ENCODE data around the gene LINGO3.

Gene LINGO3

GRCh38 chr19:2308114-2308556, at the start of gene LINGO3:
LINGO3 (minus strand) TSS chr19:2308154; CDS start chr19:2291776, 16,378 bp downstream.
- DNase-seq (ENCODE audit: low read depth, low spot score): no peak
- Histone ChIP-seq H3K9me3 (ENCODE audit: low read depth, low read length) (no peaks in the 10 kb centered on the region), H3K4me3 (no peak within 1 kb of the TSS), H3K9ac (ENCODE audit: insufficient read length) (no peak within 1 kb of the TSS), H3K36me3 (ENCODE audit: insufficient read depth, low read length) (no peaks in the 10 kb centered on the region), H3K27ac (no peak within 1 kb of the TSS)
- TF ChIP-seq POLR2AphosphoS5 (IDR thresholded peaks at IDR 0.05; ENCODE audit: borderline replicate concordance, low read depth, low read length) (no peak), FOXP2 (optimal IDR thresholded peaks at IDR 0.05; ENCODE audit: control extremely low read depth, extremely low read length, insufficient read depth) (no peak), EZH2 (IDR thresholded peaks at IDR 0.05) (no peak)

- Histone ChIP-seq H3K9ac (ENCODE audit: insufficient read length) (no peak overlapping the region), H3K36me3 (ENCODE audit: insufficient read depth, low read length) (no peaks in the 10 kb centered on the region; the same call in 1 of the 2 replicates), H3K4me3 (no peak overlapping the region), H3K9me3 (ENCODE audit: low read depth, low read length) (no peaks in the 10 kb centered on the region), H3K27ac (no peak overlapping the region)
- no peak; the same call in 1 of the 2 replicates for TF ChIP-seq POLR2AphosphoS5 (IDR thresholded peaks at IDR 0.05; ENCODE audit: borderline replicate concordance, low read depth, low read length)
- TF ChIP-seq FOXP2 (optimal IDR thresholded peaks at IDR 0.05; ENCODE audit: control extremely low read depth, extremely low read length, insufficient read depth): no peak
- TF ChIP-seq EZH2 (IDR thresholded peaks at IDR 0.05): no peak
- no peak for DNase-seq (ENCODE audit: low read depth, low spot score)
Observed at GRCh38 chr19:2356036-2356646, 48.2 kb upstream of the LINGO3 start.

- no peak for DNase-seq (ENCODE audit: low read depth, low spot score)
- Histone ChIP-seq H3K27ac (no peak overlapping the region), H3K4me3 (no peak overlapping the region), H3K9ac (ENCODE audit: insufficient read length) (no peak overlapping the region), H3K9me3 (ENCODE audit: low read depth, low read length) (no peaks in the 10 kb centered on the region), H3K36me3 (ENCODE audit: insufficient read depth, low read length) (no peaks in the 10 kb centered on the region; the same call in 1 of the 2 replicates)
- no peak for TF ChIP-seq FOXP2 (optimal IDR thresholded peaks at IDR 0.05; ENCODE audit: control extremely low read depth, extremely low read length, insufficient read depth)
- no peak for TF ChIP-seq EZH2 (IDR thresholded peaks at IDR 0.05)
- TF ChIP-seq POLR2AphosphoS5 (IDR thresholded peaks at IDR 0.05; ENCODE audit: borderline replicate concordance, low read depth, low read length): no peak
Observed at GRCh38 chr19:2355168-2356035, 47.4 kb upstream of the LINGO3 start.

- TF ChIP-seq EZH2 (IDR thresholded peaks at IDR 0.05): no peak
- TF ChIP-seq POLR2AphosphoS5 (IDR thresholded peaks at IDR 0.05; ENCODE audit: borderline replicate concordance, low read depth, low read length): no peak
- TF ChIP-seq FOXP2 (optimal IDR thresholded peaks at IDR 0.05; ENCODE audit: control extremely low read depth, extremely low read length, insufficient read depth): no peak
- Histone ChIP-seq H3K9ac (ENCODE audit: insufficient read length) (no peak overlapping the region), H3K4me3 (no peak overlapping the region), H3K9me3 (ENCODE audit: low read depth, low read length) (no peaks in the 10 kb centered on the region), H3K36me3 (ENCODE audit: insufficient read depth, low read length) (no peaks in the 10 kb centered on the region; the same call in 1 of the 2 replicates), H3K27ac (no peak overlapping the region)
- no peak for DNase-seq (ENCODE audit: low read depth, low spot score)
Observed at GRCh38 chr19:2354670-2355069, 46.7 kb upstream of the LINGO3 start.

GRCh38 chr19:2353887-2354592, 46.1 kb upstream of the LINGO3 start:
- TF ChIP-seq POLR2AphosphoS5 (IDR thresholded peaks at IDR 0.05; ENCODE audit: borderline replicate concordance, low read depth, low read length) (no peak), FOXP2 (optimal IDR thresholded peaks at IDR 0.05; ENCODE audit: control extremely low read depth, extremely low read length, insufficient read depth) (no peak)
- Histone ChIP-seq H3K36me3 (ENCODE audit: insufficient read depth, low read length) (no peaks in the 10 kb centered on the region; the same call in 1 of the 2 replicates), H3K27ac (no peak overlapping the region), H3K9ac (ENCODE audit: insufficient read length) (no peak overlapping the region), H3K9me3 (ENCODE audit: low read depth, low read length) (no peaks in the 10 kb centered on the region), H3K4me3 (no peak overlapping the region)
- no peak for DNase-seq (ENCODE audit: low read depth, low spot score)

GRCh38 chr19:2353159-2353886, 45.4 kb upstream of the LINGO3 start:
- Histone ChIP-seq H3K9me3 (ENCODE audit: low read depth, low read length) (no peaks in the 10 kb centered on the region), H3K9ac (ENCODE audit: insufficient read length) (no peak overlapping the region), H3K4me3 (no peak overlapping the region), H3K36me3 (ENCODE audit: insufficient read depth, low read length) (no peaks in the 10 kb centered on the region; the same call in 1 of the 2 replicates), H3K27ac (no peak overlapping the region)
- no peak for TF ChIP-seq POLR2AphosphoS5 (IDR thresholded peaks at IDR 0.05; ENCODE audit: borderline replicate concordance, low read depth, low read length)
- TF ChIP-seq FOXP2 (optimal IDR thresholded peaks at IDR 0.05; ENCODE audit: control extremely low read depth, extremely low read length, insufficient read depth): no peak
- no peak for TF ChIP-seq EZH2 (IDR thresholded peaks at IDR 0.05)
- no peak for DNase-seq (ENCODE audit: low read depth, low spot score)

GRCh38 chr19:2352121-2352520, 44.2 kb upstream of the LINGO3 start:
- H3K9me3 ChIP-seq (ENCODE audit: low read depth, low read length): no peaks in the 10 kb centered on the region
- no peak overlapping the region for H3K9ac ChIP-seq (ENCODE audit: insufficient read length)
- DNase-seq (ENCODE audit: low read depth, low spot score): no peak
- no peak overlapping the region for H3K4me3 ChIP-seq
- H3K36me3 ChIP-seq (ENCODE audit: insufficient read depth, low read length): no peaks in the 10 kb centered on the region; the same call in 1 of the 2 replicates
- no peak overlapping the region for H3K27ac ChIP-seq
- no peak for TF ChIP-seq POLR2AphosphoS5 (IDR thresholded peaks at IDR 0.05; ENCODE audit: borderline replicate concordance, low read depth, low read length)
- TF ChIP-seq EZH2 (IDR thresholded peaks at IDR 0.05): no peak
- no peak for TF ChIP-seq FOXP2 (optimal IDR thresholded peaks at IDR 0.05; ENCODE audit: control extremely low read depth, extremely low read length, insufficient read depth)
